Fibroblast of skin of back (primary cell): ENCODE data around the gene AAMP.

Source experiments
- DNase-seq: peaks from one replicate; pipeline ENCODE4 v3.0.0-alpha.2; 2013

The AAMP gene

GRCh38 chr2:218293715-218294429 lies 23.9 kb upstream of the AAMP start:
- no peak for DNase-seq

GRCh38 chr2:218292048-218293014 lies 22.4 kb upstream of the AAMP start, which contains the start of gene TMBIM1:
Gene TMBIM1 (minus strand): TSS chr2:218292503. CDS start chr2:218282141, 10,362 bp downstream.
- peak; percentile 73 for DNase-seq

- peak; percentile 24 for DNase-seq
These were observed 21.5 kb upstream of the AAMP start for GRCh38 chr2:218291318-218292047.

- DNase-seq: no peak
These were observed 20.7 kb upstream of the AAMP start for GRCh38 chr2:218290316-218291261.

- no peak for DNase-seq
These were observed 19.8 kb upstream of the AAMP start for GRCh38 chr2:218289639-218290315.

GRCh38 chr2:218286570-218287459 lies 16.9 kb upstream of the AAMP start:
- DNase-seq: peak; percentile 96

GRCh38 chr2:218285604-218286003 lies 15.7 kb upstream of the AAMP start:
- DNase-seq: no peak

- peak; percentile 51 for DNase-seq
These were observed 14.3 kb upstream of the AAMP start for GRCh38 chr2:218284106-218284811.

- peak; percentile 40 for DNase-seq
These were observed 12.4 kb upstream of the AAMP start for GRCh38 chr2:218282173-218282991.

GRCh38 chr2:218281449-218281848 lies 11.5 kb upstream of the AAMP start:
- no peak for DNase-seq

- no peak for DNase-seq
These were observed 10.4 kb upstream of the AAMP start for GRCh38 chr2:218280260-218280870.

- no peak for DNase-seq
These were observed 8.8 kb upstream of the AAMP start for GRCh38 chr2:218278531-218279360.

GRCh38 chr2:218277921-218278320 lies 8.0 kb upstream of the AAMP start:
- DNase-seq: no peak

- DNase-seq: no peak
These were observed 7.2 kb upstream of the AAMP start for GRCh38 chr2:218276986-218277755.

GRCh38 chr2:218275371-218276072 lies 5.6 kb upstream of the AAMP start:
- no peak for DNase-seq
